NCI-H1048 (cell line): ENCODE results near the gene GCA.

Experiments used
- DNase-seq: peaks from one replicate; lab custom pipeline; 2025; lab: John Stamatoyannopoulos, UW

The GCA gene

GRCh38 chr2:162328424-162329157, 15.3 kb upstream of the GCA start:
- DNase-seq: no peak

- no peak for DNase-seq
Measured at GRCh38 chr2:162330881-162331280, 13.1 kb upstream of the GCA start.

- no peak for DNase-seq
Measured at GRCh38 chr2:162333968-162334367, 10.0 kb upstream of the GCA start.

- DNase-seq: no peak
Measured at GRCh38 chr2:162337868-162338267, 6.1 kb upstream of the GCA start.

GRCh38 chr2:162340822-162341221, 3.1 kb upstream of the GCA start:
- no peak for DNase-seq

GRCh38 chr2:162342321-162342720, 1.6 kb upstream of the GCA start:
- no peak for DNase-seq

- no peak for DNase-seq
Measured at GRCh38 chr2:162342841-162343240, 1.1 kb upstream of the GCA start.

GRCh38 chr2:162343492-162343823, 474 bp upstream of the GCA start:
- no peak for DNase-seq

- DNase-seq: no peak
Measured at GRCh38 chr2:162344617-162344950, 652 bp downstream of the GCA start.

GRCh38 chr2:162365392-162365791, 21.5 kb downstream of the GCA start:
- no peak for DNase-seq

- DNase-seq: no peak
Measured at GRCh38 chr2:162368494-162368893, 24.6 kb downstream of the GCA start.

- no peak for DNase-seq
Measured at GRCh38 chr2:162369551-162369950, 25.6 kb downstream of the GCA start.

GRCh38 chr2:162370931-162371330, 27.0 kb downstream of the GCA start:
- no peak for DNase-seq

- no peak for DNase-seq
Measured at GRCh38 chr2:162372818-162373217, 28.9 kb downstream of the GCA start.

- no peak for DNase-seq
Measured at GRCh38 chr2:162379719-162380580, 36.0 kb downstream of the GCA start.

- no peak for DNase-seq
Measured at GRCh38 chr2:162381851-162382250, 37.9 kb downstream of the GCA start.

GRCh38 chr2:162382278-162382677, 38.3 kb downstream of the GCA start:
- no peak for DNase-seq

- DNase-seq: no peak
Measured at GRCh38 chr2:162385536-162385935, 41.6 kb downstream of the GCA start.

- no peak for DNase-seq
Measured at GRCh38 chr2:162390801-162391200, 46.9 kb downstream of the GCA start.

GRCh38 chr2:162400336-162400735, 56.4 kb downstream of the GCA start:
- DNase-seq: no peak

GRCh38 chr2:162401871-162402270, 57.9 kb downstream of the GCA start:
- DNase-seq: no peak

GRCh38 chr2:162403884-162404283, 60.0 kb downstream of the GCA start:
- DNase-seq: no peak
